Measurements from ENCODE around the gene CNIH1. TPM values are rescaled to one million over a fixed set of nuclear protein-coding genes. Genes with fewer than 3 reads are reported as not detected.
"Not testable (repeated sequence)": the region's sequence is repeated elsewhere in the genome, so short reads cannot be mapped to it uniquely, and the experiment has no call there.

CNIH1 gene
- total RNA-seq, 1 donor: 220 TPM

- no peaks in the 10 kb centered on the region for H3K79me2 ChIP-seq (ENCODE audit: insufficient read depth, low read length)
- TF ChIP-seq CTCF (IDR thresholded peaks at IDR 0.05; ENCODE audit: extremely low read depth, low read depth, low read length): no peak
- no peaks in the 10 kb centered on the region for H3K9me3 ChIP-seq (ENCODE audit: low read depth, low read length)
- H3K4me1 ChIP-seq (ENCODE audit: insufficient read depth, low read length): peaks cover 6% of the 10 kb centered on the region
- H3K36me3 ChIP-seq (ENCODE audit: insufficient read depth, low read length): no peaks in the 10 kb centered on the region
- H4K20me1 ChIP-seq (ENCODE audit: insufficient read depth, low read length): no peaks in the 10 kb centered on the region
- no peak overlapping the region for H3K4me2 ChIP-seq (ENCODE audit: insufficient read depth, low read length)
- no peak for DNase-seq (ENCODE audit: insufficient read length, low spot score, missing footprints)
- no peak overlapping the region for H2AFZ ChIP-seq (ENCODE audit: low read length)
- no peak overlapping the region for H3K27ac ChIP-seq (ENCODE audit: low read depth, low read length)
- H3K27me3 ChIP-seq (ENCODE audit: insufficient read depth, low read length): no peaks in the 10 kb centered on the region
- no peak overlapping the region for H3K4me3 ChIP-seq (ENCODE audit: insufficient read depth, low read length)
Measured at GRCh38 chr14:54457609-54457996, 16.4 kb upstream of the CNIH1 start.

GRCh38 chr14:54456820-54457608 is 15.8 kb upstream of the CNIH1 start:
- not testable (repeated sequence) for H3K4me1 ChIP-seq (ENCODE audit: insufficient read depth, low read length); H3K9me3 ChIP-seq (ENCODE audit: low read depth, low read length); H3K4me3 ChIP-seq (ENCODE audit: insufficient read depth, low read length); H3K4me2 ChIP-seq (ENCODE audit: insufficient read depth, low read length); H3K27me3 ChIP-seq (ENCODE audit: insufficient read depth, low read length); H3K27ac ChIP-seq (ENCODE audit: low read depth, low read length); H2AFZ ChIP-seq (ENCODE audit: low read length); H4K20me1 ChIP-seq (ENCODE audit: insufficient read depth, low read length); H3K79me2 ChIP-seq (ENCODE audit: insufficient read depth, low read length); H3K36me3 ChIP-seq (ENCODE audit: insufficient read depth, low read length); DNase-seq (ENCODE audit: insufficient read length, low spot score, missing footprints)

GRCh38 chr14:54455363-54455762 is 14.2 kb upstream of the CNIH1 start:
- DNase-seq (ENCODE audit: insufficient read length, low spot score, missing footprints): no peak
- Histone ChIP-seq H4K20me1 (ENCODE audit: insufficient read depth, low read length) (no peaks in the 10 kb centered on the region), H2AFZ (ENCODE audit: low read length) (no peak overlapping the region), H3K4me3 (ENCODE audit: insufficient read depth, low read length) (no peak overlapping the region), H3K9me3 (ENCODE audit: low read depth, low read length) (no peaks in the 10 kb centered on the region), H3K4me2 (ENCODE audit: insufficient read depth, low read length) (no peak overlapping the region), H3K27ac (ENCODE audit: low read depth, low read length) (no peak overlapping the region), H3K79me2 (ENCODE audit: insufficient read depth, low read length) (no peaks in the 10 kb centered on the region), H3K36me3 (ENCODE audit: insufficient read depth, low read length) (no peaks in the 10 kb centered on the region), H3K4me1 (ENCODE audit: insufficient read depth, low read length) (no peaks in the 10 kb centered on the region), H3K27me3 (ENCODE audit: insufficient read depth, low read length) (no peaks in the 10 kb centered on the region)
- TF ChIP-seq CTCF (IDR thresholded peaks at IDR 0.05; ENCODE audit: extremely low read depth, low read depth, low read length): no peak

- DNase-seq (ENCODE audit: insufficient read length, low spot score, missing footprints); H3K9me3 ChIP-seq (ENCODE audit: low read depth, low read length); H2AFZ ChIP-seq (ENCODE audit: low read length); H3K27me3 ChIP-seq (ENCODE audit: insufficient read depth, low read length); H3K4me1 ChIP-seq (ENCODE audit: insufficient read depth, low read length); H3K27ac ChIP-seq (ENCODE audit: low read depth, low read length); H3K79me2 ChIP-seq (ENCODE audit: insufficient read depth, low read length); H3K36me3 ChIP-seq (ENCODE audit: insufficient read depth, low read length); H3K4me3 ChIP-seq (ENCODE audit: insufficient read depth, low read length); H3K4me2 ChIP-seq (ENCODE audit: insufficient read depth, low read length); H4K20me1 ChIP-seq (ENCODE audit: insufficient read depth, low read length): not testable (repeated sequence)
Measured at GRCh38 chr14:54453990-54454389, 12.8 kb upstream of the CNIH1 start.

- no peak overlapping the region for H3K4me3 ChIP-seq (ENCODE audit: insufficient read depth, low read length)
- H3K27ac ChIP-seq (ENCODE audit: low read depth, low read length): no peak overlapping the region
- H4K20me1 ChIP-seq (ENCODE audit: insufficient read depth, low read length): no peaks in the 10 kb centered on the region
- H2AFZ ChIP-seq (ENCODE audit: low read length): no peak overlapping the region
- no peak for TF ChIP-seq CTCF (IDR thresholded peaks at IDR 0.05; ENCODE audit: extremely low read depth, low read depth, low read length)
- no peaks in the 10 kb centered on the region for H3K27me3 ChIP-seq (ENCODE audit: insufficient read depth, low read length)
- H3K9me3 ChIP-seq (ENCODE audit: low read depth, low read length): no peaks in the 10 kb centered on the region
- no peak overlapping the region for H3K4me2 ChIP-seq (ENCODE audit: insufficient read depth, low read length)
- no peaks in the 10 kb centered on the region for H3K4me1 ChIP-seq (ENCODE audit: insufficient read depth, low read length)
- no peaks in the 10 kb centered on the region for H3K36me3 ChIP-seq (ENCODE audit: insufficient read depth, low read length)
- no peaks in the 10 kb centered on the region for H3K79me2 ChIP-seq (ENCODE audit: insufficient read depth, low read length)
- DNase-seq (ENCODE audit: insufficient read length, low spot score, missing footprints): no peak
Measured at GRCh38 chr14:54453252-54453651, 12.1 kb upstream of the CNIH1 start.
